Measurements from ENCODE around the gene SERPINE3.

The SERPINE3 gene

GRCh38 chr13:51339354-51339753 lies at the start of gene SERPINE3:
Gene SERPINE3, plus strand, starts transcription at chr13:51339691. Its CDS starts 1,401 bp downstream, at chr13:51341092.
- Histone ChIP-seq H3K9me3 (no peaks in the 10 kb centered on the region), H3K36me3 (no peaks in the 10 kb centered on the region), H3K4me1 (ENCODE audit: control insufficient read depth in 1 of 2, insufficient read depth in 1 of 2, low read depth in 1 of 2, low read length in 1 of 2) (no peaks in the 10 kb centered on the region), H3K27ac (no peak within 1 kb of the TSS), H3K4me3 (ENCODE audit: low read depth in 1 of 2, low read length in 1 of 2) (no peak within 1 kb of the TSS), H3K27me3 (no peaks in the 10 kb centered on the region)
- no peak for TF ChIP-seq CTCF (IDR thresholded peaks at IDR 0.05)

- Histone ChIP-seq H3K27me3 (no peaks in the 10 kb centered on the region), H3K4me3 (ENCODE audit: low read depth in 1 of 2, low read length in 1 of 2) (no peak overlapping the region), H3K27ac (no peak overlapping the region), H3K36me3 (no peaks in the 10 kb centered on the region), H3K9me3 (no peaks in the 10 kb centered on the region), H3K4me1 (ENCODE audit: control insufficient read depth in 1 of 2, insufficient read depth in 1 of 2, low read depth in 1 of 2, low read length in 1 of 2) (no peaks in the 10 kb centered on the region)
- TF ChIP-seq CTCF (IDR thresholded peaks at IDR 0.05): no peak
Measured at GRCh38 chr13:51291341-51291740, 48.1 kb upstream of the SERPINE3 start.

- no peaks in the 10 kb centered on the region for H3K27me3 ChIP-seq
- TF ChIP-seq CTCF (IDR thresholded peaks at IDR 0.05): no peak
- H3K4me3 ChIP-seq (ENCODE audit: low read depth in 1 of 2, low read length in 1 of 2): no peak overlapping the region
- H3K27ac ChIP-seq: no peak overlapping the region
- H3K9me3 ChIP-seq: no peaks in the 10 kb centered on the region
- no peaks in the 10 kb centered on the region for H3K36me3 ChIP-seq
- no peaks in the 10 kb centered on the region for H3K4me1 ChIP-seq (ENCODE audit: control insufficient read depth in 1 of 2, insufficient read depth in 1 of 2, low read depth in 1 of 2, low read length in 1 of 2)
Measured at GRCh38 chr13:51292000-51292565, 47.4 kb upstream of the SERPINE3 start.

- Histone ChIP-seq H3K36me3 (no peaks in the 10 kb centered on the region), H3K27me3 (no peaks in the 10 kb centered on the region), H3K27ac (no peak overlapping the region), H3K4me3 (ENCODE audit: low read depth in 1 of 2, low read length in 1 of 2) (no peak overlapping the region), H3K9me3 (no peaks in the 10 kb centered on the region), H3K4me1 (ENCODE audit: control insufficient read depth in 1 of 2, insufficient read depth in 1 of 2, low read depth in 1 of 2, low read length in 1 of 2) (no peaks in the 10 kb centered on the region)
- no peak for TF ChIP-seq CTCF (IDR thresholded peaks at IDR 0.05)
Measured at GRCh38 chr13:51297556-51297955, 41.9 kb upstream of the SERPINE3 start.

- Histone ChIP-seq H3K27ac (no peak overlapping the region), H3K4me1 (ENCODE audit: control insufficient read depth in 1 of 2, insufficient read depth in 1 of 2, low read depth in 1 of 2, low read length in 1 of 2) (no peaks in the 10 kb centered on the region), H3K36me3 (no peaks in the 10 kb centered on the region), H3K9me3 (no peaks in the 10 kb centered on the region), H3K4me3 (ENCODE audit: low read depth in 1 of 2, low read length in 1 of 2) (no peak overlapping the region), H3K27me3 (no peaks in the 10 kb centered on the region)
- TF ChIP-seq CTCF (IDR thresholded peaks at IDR 0.05): no peak
Measured at GRCh38 chr13:51298812-51299211, 40.7 kb upstream of the SERPINE3 start.
